ENCODE results near the gene PROC.

- TF ChIP-seq CTCF (IDR thresholded peaks at IDR 0.05; ENCODE audit: insufficient read depth, low read length, poor library complexity, severe bottlenecking) (no peak), EZH2phosphoT487 (conservative IDR thresholded peaks at IDR 0.05; ENCODE audit: low read length) (no peak)
These were observed 9.3 kb downstream of the PROC start for GRCh38 chr2:127427376-127428056.

Measured in SU-DHL-6 (cell line).